ENCODE results near the gene RAB1A.
"Not testable (repeated sequence)": the region's sequence is repeated elsewhere in the genome, so short reads cannot be mapped to it uniquely, and the experiment has no call there.

DNA sequence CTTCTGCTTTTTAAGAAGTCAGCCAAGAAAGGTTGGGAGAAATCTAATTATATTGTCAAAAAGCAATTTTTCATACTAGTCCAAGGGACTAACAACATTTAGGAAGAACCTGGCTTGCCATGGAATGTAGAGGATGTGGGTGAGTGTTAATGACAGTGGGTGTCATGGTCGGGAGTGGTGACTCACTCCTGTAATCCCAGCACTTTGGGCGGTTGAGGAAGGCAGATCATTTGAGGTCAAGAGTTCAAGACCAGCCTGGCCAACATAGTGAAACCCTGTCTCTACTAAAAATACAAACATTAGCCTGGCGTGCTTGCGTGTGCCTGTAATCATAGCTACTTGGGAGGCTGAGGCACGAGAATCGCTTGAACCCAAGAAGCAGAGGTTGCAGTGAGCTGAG is 27.9 kb upstream of the RAB1A start:
- not testable (repeated sequence) for TF ChIP-seq ZNF510 (CRISPR knock-in tag; IDR thresholded peaks at IDR 0.05; ENCODE audit: low read depth); ZNF441 (CRISPR knock-in tag; IDR thresholded peaks at IDR 0.05; ENCODE audit: borderline replicate concordance); ZNF773 (CRISPR knock-in tag; IDR thresholded peaks at IDR 0.05; ENCODE audit: borderline replicate concordance); ETV6 (CRISPR knock-in tag; conservative IDR thresholded peaks at IDR 0.05); SUZ12 (IDR thresholded peaks at IDR 0.05; ENCODE audit: low read depth, low read length); NR3C1 (CRISPR knock-in tag; IDR thresholded peaks at IDR 0.05); DPF2 (CRISPR knock-in tag; IDR thresholded peaks at IDR 0.05; ENCODE audit: borderline replicate concordance, low read depth)
- TF ChIP-seq, protein P1, sequence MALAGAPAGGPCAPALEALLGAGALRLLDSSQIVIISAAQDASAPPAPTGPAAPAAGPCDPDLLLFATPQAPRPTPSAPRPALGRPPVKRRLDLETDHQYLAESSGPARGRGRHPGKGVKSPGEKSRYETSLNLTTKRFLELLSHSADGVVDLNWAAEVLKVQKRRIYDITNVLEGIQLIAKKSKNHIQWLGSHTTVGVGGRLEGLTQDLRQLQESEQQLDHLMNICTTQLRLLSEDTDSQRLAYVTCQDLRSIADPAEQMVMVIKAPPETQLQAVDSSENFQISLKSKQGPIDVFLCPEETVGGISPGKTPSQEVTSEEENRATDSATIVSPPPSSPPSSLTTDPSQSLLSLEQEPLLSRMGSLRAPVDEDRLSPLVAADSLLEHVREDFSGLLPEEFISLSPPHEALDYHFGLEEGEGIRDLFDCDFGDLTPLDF (CRISPR knock-in tag; IDR thresholded peaks at IDR 0.05): not testable (repeated sequence)
- TF ChIP-seq, protein P2, sequence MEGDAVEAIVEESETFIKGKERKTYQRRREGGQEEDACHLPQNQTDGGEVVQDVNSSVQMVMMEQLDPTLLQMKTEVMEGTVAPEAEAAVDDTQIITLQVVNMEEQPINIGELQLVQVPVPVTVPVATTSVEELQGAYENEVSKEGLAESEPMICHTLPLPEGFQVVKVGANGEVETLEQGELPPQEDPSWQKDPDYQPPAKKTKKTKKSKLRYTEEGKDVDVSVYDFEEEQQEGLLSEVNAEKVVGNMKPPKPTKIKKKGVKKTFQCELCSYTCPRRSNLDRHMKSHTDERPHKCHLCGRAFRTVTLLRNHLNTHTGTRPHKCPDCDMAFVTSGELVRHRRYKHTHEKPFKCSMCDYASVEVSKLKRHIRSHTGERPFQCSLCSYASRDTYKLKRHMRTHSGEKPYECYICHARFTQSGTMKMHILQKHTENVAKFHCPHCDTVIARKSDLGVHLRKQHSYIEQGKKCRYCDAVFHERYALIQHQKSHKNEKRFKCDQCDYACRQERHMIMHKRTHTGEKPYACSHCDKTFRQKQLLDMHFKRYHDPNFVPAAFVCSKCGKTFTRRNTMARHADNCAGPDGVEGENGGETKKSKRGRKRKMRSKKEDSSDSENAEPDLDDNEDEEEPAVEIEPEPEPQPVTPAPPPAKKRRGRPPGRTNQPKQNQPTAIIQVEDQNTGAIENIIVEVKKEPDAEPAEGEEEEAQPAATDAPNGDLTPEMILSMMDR (CRISPR knock-in tag; IDR thresholded peaks at IDR 0.05): not testable (repeated sequence)
- TF ChIP-seq, protein P3, sequence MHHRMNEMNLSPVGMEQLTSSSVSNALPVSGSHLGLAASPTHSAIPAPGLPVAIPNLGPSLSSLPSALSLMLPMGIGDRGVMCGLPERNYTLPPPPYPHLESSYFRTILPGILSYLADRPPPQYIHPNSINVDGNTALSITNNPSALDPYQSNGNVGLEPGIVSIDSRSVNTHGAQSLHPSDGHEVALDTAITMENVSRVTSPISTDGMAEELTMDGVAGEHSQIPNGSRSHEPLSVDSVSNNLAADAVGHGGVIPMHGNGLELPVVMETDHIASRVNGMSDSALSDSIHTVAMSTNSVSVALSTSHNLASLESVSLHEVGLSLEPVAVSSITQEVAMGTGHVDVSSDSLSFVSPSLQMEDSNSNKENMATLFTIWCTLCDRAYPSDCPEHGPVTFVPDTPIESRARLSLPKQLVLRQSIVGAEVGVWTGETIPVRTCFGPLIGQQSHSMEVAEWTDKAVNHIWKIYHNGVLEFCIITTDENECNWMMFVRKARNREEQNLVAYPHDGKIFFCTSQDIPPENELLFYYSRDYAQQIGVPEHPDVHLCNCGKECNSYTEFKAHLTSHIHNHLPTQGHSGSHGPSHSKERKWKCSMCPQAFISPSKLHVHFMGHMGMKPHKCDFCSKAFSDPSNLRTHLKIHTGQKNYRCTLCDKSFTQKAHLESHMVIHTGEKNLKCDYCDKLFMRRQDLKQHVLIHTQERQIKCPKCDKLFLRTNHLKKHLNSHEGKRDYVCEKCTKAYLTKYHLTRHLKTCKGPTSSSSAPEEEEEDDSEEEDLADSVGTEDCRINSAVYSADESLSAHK (CRISPR knock-in tag; IDR thresholded peaks at IDR 0.05; ENCODE audit: borderline replicate concordance): not testable (repeated sequence)
